Stomach (tissue), 9 donors: ENCODE results near the gene KCTD16. TPM values are rescaled to one million over a fixed set of nuclear protein-coding genes. Genes with fewer than 3 reads are reported as not detected.

Experiments
- DNase-seq, 2 donors: peaks; one replicate each; pipeline versions ENCODE4 v3.0.0 to v3.0.0-alpha.2; 2013 to 2019
- H3K27ac ChIP-seq, 5 donors: fragments of 200-600 bp in 4 of 5; sonication (generic) in 4 of 5; one replicate each; pipeline ENCODE4 v1.5.1; 2013 to 2019; ENCODE audit warnings: mild to moderate bottlenecking in 1 of 5, moderate library complexity in 1 of 5
- H3K27me3 ChIP-seq, 3 donors: fragments of 200-600 bp; sonication (generic); one replicate each; pipeline ENCODE4 v1.5.1; 2017 to 2019; ENCODE audit warnings: mixed run types in 1 of 3
- H3K36me3 ChIP-seq, 4 donors: fragments of 200-600 bp; sonication (generic); 1 replicate in 3 of 4; 2 replicates in 1 of 4; pipeline ENCODE4 v1.5.1; 2016 to 2019
- H3K4me1 ChIP-seq, 4 donors: fragments of 200-600 bp; sonication (generic); one replicate each; pipeline ENCODE4 v1.5.1; 2016 to 2019
- H3K4me3 ChIP-seq, 4 donors: fragments of 200-600 bp; sonication (generic) in 3 of 4; one replicate each; pipeline ENCODE4 v1.5.1; 2016 to 2019; ENCODE audit warnings: mild to moderate bottlenecking in 1 of 4
- H3K9me3 ChIP-seq, 4 donors: fragments of 200-600 bp; sonication (generic); one replicate each; pipeline ENCODE4 v1.5.1; 2016 to 2019
- EP300 ChIP-seq: sonication (generic); formaldehyde crosslinking; IDR thresholded peaks from one replicate; pipeline ENCODE4 v1.6.1; 2017; ENCODE audit warnings: antibody characterized with exemption
- POLR2A ChIP-seq, 4 donors: fragments of 450-650 bp; IDR thresholded peaks; one replicate each; pipeline ENCODE4 v1.6.1; 2016; ENCODE audit warnings: antibody characterized with exemption in 4 of 4, control low read depth in 2 of 4, mild to moderate bottlenecking in 1 of 4, moderate library complexity in 1 of 4
- POLR2AphosphoS5 ChIP-seq, 3 donors: sonication (generic); formaldehyde crosslinking; IDR thresholded peaks; one replicate each; pipeline ENCODE4 v1.6.1; 2016; ENCODE audit warnings: antibody characterized with exemption in 3 of 3
- WGBS, 5 donors: extraction: QIAGEN DNeasy Blood & Tissue Kit in 3 of 5; methylation state at CpG; one replicate each; pipeline versions ENCODE4 v1.1.5 to v1.1.7; 2013 to 2018; 5-methylcytosine and 5-hydroxymethylcytosine counted together
- intact Hi-C: fragments of 100-400 bp; cut with DNase I; formaldehyde crosslinking; loops from one replicate; pipeline ENCODE4 v1.15.1; 2023; ENCODE audit warnings: low total_unique reads
- polyA plus RNA-seq, 3 donors: library from polyadenylated mRNA; stranded (reverse); fragments of 200-250 nt; gene quantifications; one replicate each; pipeline ENCODE4 v1.2.3, GENCODE V29; 2013
- total RNA-seq, 5 donors: library from RNA; depleted of rRNA; stranded (reverse); fragments of >200 nt; gene quantifications; one replicate each; pipeline versions ENCODE4 v1.1.0 to v1.2.3, GENCODE V29; 2014 to 2016
- TF ChIP-seq, protein P1 (sequence below), 7 experiments: fragments of 450-650 bp in 4 of 7; fragments of 200-600 bp in 3 of 7; sonication (generic) in 3 of 7; IDR thresholded peaks; one replicate each; pipeline ENCODE4 v1.5.1; 2016 to 2019; ENCODE audit warnings: antibody characterized with exemption in 7 of 7, control low read depth in 2 of 7, mild to moderate bottlenecking in 1 of 7
- donor health status: healthy with polysubstance abuse.
- donor health status: Bipolar disorder and iron deficiency.
- donor health status: healthy.

Gene KCTD16
- total and polyA plus RNA-seq, 8 donors = under 0.01 to 1.8 (median under 0.01) TPM; not detected in 4

DNA sequence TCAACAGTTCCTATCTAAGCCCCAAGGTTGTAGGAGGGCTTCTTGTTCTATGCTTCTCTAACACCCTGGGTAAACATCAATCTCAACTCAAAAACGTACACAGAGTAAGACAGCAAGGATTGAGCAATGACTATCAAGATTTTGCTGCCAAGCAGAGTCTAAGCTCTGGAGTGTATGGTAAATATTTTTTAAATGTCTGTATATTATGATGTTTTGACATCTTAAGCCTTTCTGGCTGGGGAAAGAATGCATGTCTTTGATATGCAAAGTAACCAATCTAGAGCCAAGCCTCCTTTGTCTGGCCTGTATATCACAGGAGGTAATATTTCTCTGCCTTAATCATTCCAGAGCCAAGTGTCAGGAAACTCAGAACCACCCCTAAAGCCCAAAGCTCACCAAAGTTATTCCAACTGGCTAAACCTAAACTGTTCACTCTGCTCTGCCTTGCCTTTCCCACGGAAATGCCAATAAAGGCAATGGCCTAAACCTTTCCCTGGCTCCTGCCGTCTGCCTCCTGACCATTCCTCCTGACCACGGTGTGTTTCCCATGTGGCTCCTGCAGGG lies 45.4 kb upstream of the KCTD16 start:
- Histone ChIP-seq H3K9me3 (no peaks in the 10 kb centered on the region), H3K27ac (no peak overlapping the region)

GRCh38 chr5:144126707-144127106 lies 44.0 kb upstream of the KCTD16 start:
- 88 to 93% (median 91%) methylated on average over 4 of the region's 4 CpGs for WGBS, 5 donors
- Histone ChIP-seq H3K27me3 (no peaks in the 10 kb centered on the region), H3K9me3 (no peaks in the 10 kb centered on the region), H3K4me1 (peaks cover 0 to 9% (median 0%) of the 10 kb centered on the region in 4 donors), H3K27ac (no peak overlapping the region), H3K4me3 (no peak overlapping the region), H3K36me3 (no peaks in the 10 kb centered on the region)
- TF ChIP-seq, protein P1, sequence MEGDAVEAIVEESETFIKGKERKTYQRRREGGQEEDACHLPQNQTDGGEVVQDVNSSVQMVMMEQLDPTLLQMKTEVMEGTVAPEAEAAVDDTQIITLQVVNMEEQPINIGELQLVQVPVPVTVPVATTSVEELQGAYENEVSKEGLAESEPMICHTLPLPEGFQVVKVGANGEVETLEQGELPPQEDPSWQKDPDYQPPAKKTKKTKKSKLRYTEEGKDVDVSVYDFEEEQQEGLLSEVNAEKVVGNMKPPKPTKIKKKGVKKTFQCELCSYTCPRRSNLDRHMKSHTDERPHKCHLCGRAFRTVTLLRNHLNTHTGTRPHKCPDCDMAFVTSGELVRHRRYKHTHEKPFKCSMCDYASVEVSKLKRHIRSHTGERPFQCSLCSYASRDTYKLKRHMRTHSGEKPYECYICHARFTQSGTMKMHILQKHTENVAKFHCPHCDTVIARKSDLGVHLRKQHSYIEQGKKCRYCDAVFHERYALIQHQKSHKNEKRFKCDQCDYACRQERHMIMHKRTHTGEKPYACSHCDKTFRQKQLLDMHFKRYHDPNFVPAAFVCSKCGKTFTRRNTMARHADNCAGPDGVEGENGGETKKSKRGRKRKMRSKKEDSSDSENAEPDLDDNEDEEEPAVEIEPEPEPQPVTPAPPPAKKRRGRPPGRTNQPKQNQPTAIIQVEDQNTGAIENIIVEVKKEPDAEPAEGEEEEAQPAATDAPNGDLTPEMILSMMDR (IDR thresholded peaks at IDR 0.05) = no peak
- TF ChIP-seq POLR2AphosphoS5 (IDR thresholded peaks at IDR 0.05) (no peak), POLR2A (IDR thresholded peaks at IDR 0.05) (no peak), EP300 (no peak)
- no peak for DNase-seq
- intact Hi-C loops = no loop called here

More for the DNA sequence above, 45.4 kb upstream of the KCTD16 start:
- WGBS, 5 donors = 33 to 56% (median 45%) methylated on average over 4 of the region's 4 CpGs
- H3K27me3 ChIP-seq = no peaks in the 10 kb centered on the region
- H3K4me3 ChIP-seq = no peak overlapping the region
- H3K36me3 ChIP-seq = no peaks in the 10 kb centered on the region
- DNase-seq = no peak
- peaks cover 0 to 9% (median 0%) of the 10 kb centered on the region in 4 donors for H3K4me1 ChIP-seq
- TF ChIP-seq, protein P1 (IDR thresholded peaks at IDR 0.05) = no peak
- TF ChIP-seq POLR2A (IDR thresholded peaks at IDR 0.05) (no peak), EP300 (no peak), POLR2AphosphoS5 (IDR thresholded peaks at IDR 0.05) (no peak)
- intact Hi-C loops = no loop called here

DNA sequence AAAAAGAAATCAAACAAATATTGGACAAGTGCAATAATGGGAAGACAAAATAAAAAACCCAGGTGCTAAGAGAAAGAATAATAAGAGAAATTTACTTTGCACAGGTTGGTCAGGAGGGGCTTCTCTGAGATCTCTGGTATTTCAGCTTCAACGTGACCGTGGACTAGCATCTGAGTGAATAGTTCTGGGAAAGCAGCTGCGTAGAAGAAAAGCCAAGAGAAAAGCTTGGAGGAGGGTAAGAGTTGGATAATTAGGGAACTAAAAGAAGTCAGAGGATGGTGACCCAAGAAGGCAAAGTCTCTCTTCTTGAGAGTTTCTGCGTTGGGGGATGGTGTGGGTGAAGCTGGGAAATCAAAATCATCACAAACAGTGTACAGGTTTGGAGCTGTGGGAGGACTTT lies 41.8 kb upstream of the KCTD16 start:
- intact Hi-C loops = no loop called here
- no peak overlapping the region for H3K27ac ChIP-seq
- H3K9me3 ChIP-seq = no peaks in the 10 kb centered on the region
- no peaks in the 10 kb centered on the region for H3K27me3 ChIP-seq
- H3K36me3 ChIP-seq = no peaks in the 10 kb centered on the region
- TF ChIP-seq POLR2A (IDR thresholded peaks at IDR 0.05) (no peak), POLR2AphosphoS5 (IDR thresholded peaks at IDR 0.05) (no peak), EP300 (no peak)
- TF ChIP-seq, protein P1 (IDR thresholded peaks at IDR 0.05) = no peak
- peaks cover 0 to 9% (median 0%) of the 10 kb centered on the region in 4 donors for H3K4me1 ChIP-seq
- DNase-seq = no peak
- no peak overlapping the region for H3K4me3 ChIP-seq
- WGBS, 5 donors = 75 to 94% (median 90%) methylated on average over 4 of the region's 4 CpGs

GRCh38 chr5:144130306-144130705 lies 40.4 kb upstream of the KCTD16 start:
- H3K4me1 ChIP-seq = peaks cover 0 to 3% (median 0%) of the 10 kb centered on the region in 4 donors
- TF ChIP-seq, protein P1 (IDR thresholded peaks at IDR 0.05) = no peak
- TF ChIP-seq POLR2AphosphoS5 (IDR thresholded peaks at IDR 0.05) = no peak
- TF ChIP-seq POLR2A (IDR thresholded peaks at IDR 0.05) = no peak
- TF ChIP-seq EP300 = no peak
- intact Hi-C loops = no loop called here

More at GRCh38 chr5:144130306-144130705, 40.4 kb upstream of the KCTD16 start:
- H3K36me3 ChIP-seq = no peaks in the 10 kb centered on the region
- no peak for DNase-seq
- WGBS, 5 donors = 85 to 93% (median 88%) methylated on average over 4 of the region's 4 CpGs
- H3K27ac ChIP-seq = no peak overlapping the region
- no peaks in the 10 kb centered on the region for H3K27me3 ChIP-seq
- no peaks in the 10 kb centered on the region for H3K9me3 ChIP-seq
- H3K4me3 ChIP-seq = no peak overlapping the region
